ENCODE results near the gene MMS19. TPM values are rescaled to one million over a fixed set of nuclear protein-coding genes. Genes with fewer than 3 reads are reported as not detected.
"Not testable (repeated sequence)": the region's sequence is repeated elsewhere in the genome, so short reads cannot be mapped to it uniquely, and the experiment has no call there.

Gene MMS19
- total RNA-seq, 1 donor from 2014 or later = 95.5 TPM

DNA sequence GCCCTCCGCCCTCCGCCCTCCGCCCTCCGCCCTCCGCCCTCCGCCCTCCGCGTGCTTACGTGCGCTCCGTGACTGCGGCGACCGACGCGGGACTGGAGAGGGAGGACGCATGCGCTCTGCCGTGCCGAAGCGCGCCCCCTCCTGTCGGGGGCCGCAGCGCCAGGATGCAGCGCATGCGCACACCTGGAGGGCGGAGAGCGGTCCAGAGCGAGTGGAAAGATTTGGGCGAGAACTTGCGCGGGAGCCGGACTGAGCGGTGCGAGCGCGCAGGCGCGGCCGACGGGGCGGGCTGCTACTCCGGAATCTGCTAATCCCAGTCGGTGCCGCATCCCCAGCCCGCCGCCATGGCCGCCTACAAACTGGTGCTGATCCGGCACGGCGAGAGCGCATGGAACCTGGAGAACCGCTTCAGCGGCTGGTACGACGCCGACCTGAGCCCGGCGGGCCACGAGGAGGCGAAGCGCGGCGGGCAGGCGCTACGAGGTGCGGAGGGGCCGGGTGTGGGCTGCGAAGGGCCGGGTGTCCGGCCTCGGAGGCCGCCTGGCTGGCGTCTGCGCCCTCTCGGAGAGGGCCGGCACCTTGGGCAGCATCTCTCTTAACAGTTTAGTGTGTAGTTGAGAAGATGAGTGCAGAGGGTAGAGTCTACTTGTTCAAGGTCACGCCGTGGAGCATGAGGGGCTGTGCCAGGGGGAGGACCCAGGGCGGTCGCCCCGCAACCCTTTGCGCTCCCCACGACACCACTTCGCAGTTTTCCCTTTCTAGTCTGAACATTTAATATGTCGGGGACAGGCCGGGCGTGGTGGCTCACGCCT lies 72.1 kb downstream of the MMS19 start, which contains the start of gene PGAM1:
TSS of gene PGAM1 (plus strand) at position 228 of the 812 bp plus-strand sequence. CDS start at position 345, 117 bp downstream.
- DNase-seq = peak; percentile 98

DNA sequence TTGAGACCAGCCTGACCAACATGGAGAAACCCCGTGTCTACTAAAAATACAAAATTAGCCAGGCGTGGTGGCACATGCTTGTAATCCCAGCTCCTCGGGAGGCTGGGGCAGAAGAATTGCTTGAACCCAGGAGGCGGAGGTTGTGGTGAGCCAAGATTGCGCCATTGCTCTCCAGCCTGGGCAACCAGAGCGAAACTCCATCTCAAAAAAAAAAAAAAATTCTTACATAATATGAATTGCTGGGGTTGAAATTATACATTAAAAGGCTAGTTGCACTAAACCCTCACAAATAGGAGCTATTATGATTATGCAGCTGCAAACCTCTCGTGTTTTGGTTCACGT lies 74.5 kb downstream of the MMS19 start:
- not testable (repeated sequence) for DNase-seq

DNA sequence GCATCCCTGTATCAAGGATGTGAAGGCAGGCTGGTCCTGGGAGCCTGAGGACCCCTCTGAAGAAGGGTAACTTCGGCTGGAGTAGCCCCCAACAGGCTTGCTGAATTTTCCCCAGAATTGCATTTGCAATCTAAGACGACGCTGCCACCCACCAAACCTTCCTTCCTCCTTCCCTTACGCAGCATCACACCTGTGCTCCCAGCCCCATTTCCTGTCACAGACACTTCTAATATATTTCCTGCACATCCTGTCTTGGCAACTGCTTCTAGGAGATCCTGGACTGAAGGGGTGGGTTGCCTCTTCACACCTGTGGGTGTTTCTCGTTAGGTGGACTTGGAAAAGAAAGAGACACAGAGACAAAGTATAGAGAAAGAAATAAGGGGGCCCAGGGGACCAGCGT lies 81.7 kb downstream of the MMS19 start:
- no peak for DNase-seq

DNA sequence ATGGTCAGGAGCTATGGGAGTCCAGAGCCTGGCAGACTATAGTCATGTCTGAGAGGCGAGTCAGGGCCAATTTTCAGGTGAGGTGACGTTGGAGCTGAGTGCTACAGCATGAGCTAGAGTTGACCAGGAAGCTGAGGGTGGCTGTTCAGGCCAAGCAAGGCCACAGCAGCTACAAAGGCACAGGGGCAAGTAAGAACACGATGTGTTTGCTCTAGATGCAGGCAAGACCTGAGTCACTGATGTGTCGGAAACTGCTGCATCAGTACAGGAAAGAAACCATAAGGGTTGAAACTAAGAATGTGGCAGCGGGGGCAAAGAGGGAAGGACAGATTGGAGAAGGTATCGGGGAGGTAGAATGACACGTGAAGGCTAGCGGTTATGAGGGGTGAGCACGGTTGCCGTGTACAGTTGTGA lies 85.3 kb downstream of the MMS19 start:
- peak; percentile 41 for DNase-seq

DNA sequence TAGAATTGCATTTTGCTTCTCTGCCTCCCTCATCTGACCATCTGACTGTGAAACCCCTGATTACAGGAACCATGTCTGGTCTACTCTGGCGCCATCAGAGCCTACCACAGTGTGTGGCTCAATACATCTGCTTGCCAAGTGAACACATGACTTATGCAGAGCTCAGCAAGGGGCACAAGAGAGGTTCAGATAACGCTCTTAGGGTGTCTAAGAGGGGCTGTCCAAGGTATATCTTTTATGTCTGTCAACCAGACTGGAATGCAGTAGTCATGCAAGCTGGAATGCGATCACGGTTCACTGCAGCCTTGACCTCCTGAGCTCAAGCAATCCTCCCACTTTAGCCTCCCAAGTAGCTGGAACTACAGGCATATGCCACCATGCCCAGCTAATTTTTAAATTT lies 86.8 kb downstream of the MMS19 start:
- no peak for DNase-seq

DNA sequence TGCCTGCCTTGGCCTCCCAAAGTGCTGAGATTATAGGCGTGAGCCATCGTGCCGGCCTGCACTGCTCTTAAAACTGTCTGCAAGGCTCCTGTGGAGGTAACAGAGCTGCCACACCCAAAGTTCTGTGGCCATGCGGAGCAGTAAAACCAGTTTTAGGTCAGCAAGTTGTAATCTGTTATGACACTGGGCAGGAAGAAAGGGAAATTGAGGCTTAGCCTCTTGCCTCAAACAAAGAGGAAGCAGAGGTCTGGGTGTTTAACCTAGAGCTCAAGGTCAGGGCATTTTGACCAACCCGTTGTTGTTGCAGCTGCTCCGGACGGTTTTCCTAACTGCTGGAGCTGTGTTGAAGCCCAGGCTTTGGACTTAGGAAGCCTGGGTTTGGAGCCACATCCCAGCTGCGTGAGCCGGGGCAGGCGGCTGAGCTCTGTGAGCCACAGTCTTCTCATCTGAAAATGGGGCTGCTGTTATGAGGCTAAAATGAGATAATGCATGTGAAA lies 89.7 kb downstream of the MMS19 start:
- DNase-seq = no peak

Other genes starting within 250 kb of the MMS19 start
- 11.4 and 18.1 TPM in 2 replicates for gene ARHGAP19, start 205.8 kb downstream of the MMS19 start, total RNA-seq
- gene FRAT1, start 179.2 kb downstream of the MMS19 start, total RNA-seq = 5.4 and 6.6 TPM in 2 replicates
- gene FRAT2, start 163.7 kb downstream of the MMS19 start, total RNA-seq = 17.1 and 28.8 TPM in 2 replicates
- gene RRP12, start 97.1 kb downstream of the MMS19 start, total RNA-seq = 10.4 and 20.3 TPM in 2 replicates
- 218 and 349 TPM in 2 replicates for gene PGAM1, start 72.2 kb downstream of the MMS19 start, total RNA-seq
- 29.4 and 35.7 TPM in 2 replicates for gene EXOSC1, start 52.4 kb downstream of the MMS19 start, total RNA-seq
- gene ZDHHC16, start 52.2 kb downstream of the MMS19 start, total RNA-seq = 38.7 and 39.8 TPM in 2 replicates
- 63.4 and 78.1 TPM in 2 replicates for gene UBTD1, start 502 bp upstream of the MMS19 start, total RNA-seq
- gene ANKRD2, start 74.4 kb upstream of the MMS19 start, total RNA-seq = 0.34 and 1.1 TPM in 2 replicates
- gene HOGA1, start 86.0 kb upstream of the MMS19 start, total RNA-seq = 0.85 and 0.88 TPM in 2 replicates
- 0.09 and 0.34 TPM in 2 replicates for gene C10orf62, start 91.3 kb upstream of the MMS19 start, total RNA-seq
- 0.98 and 3.6 TPM in 2 replicates for gene MORN4, start 135.1 kb upstream of the MMS19 start, total RNA-seq
- 16.7 and 19.7 TPM in 2 replicates for gene PI4K2A, start 142.2 kb upstream of the MMS19 start, total RNA-seq
- 4.4 and 5.6 TPM in 2 replicates for gene AVPI1, start 188.8 kb upstream of the MMS19 start, total RNA-seq
- 18.2 and 24.4 TPM in 2 replicates for gene MARVELD1, start 215.3 kb upstream of the MMS19 start, total RNA-seq
- gene ZFYVE27, start 238.7 kb upstream of the MMS19 start, total RNA-seq = 19.6 and 20.6 TPM in 2 replicates

Measured in dermis blood vessel endothelial cell (primary cell).